Panc1 (cell line): ENCODE measurements around the gene C1D.

Experiments used
- POLR2AphosphoS5 ChIP-seq: IDR thresholded peaks from 2 replicates; pipeline ENCODE4 v1.6.1; 2012; ENCODE audit warnings: mild to moderate bottlenecking, low read depth, low read length, moderate library complexity
- REST ChIP-seq, 2 experiments: IDR thresholded peaks; 2 replicates each; pipeline ENCODE4 v1.6.1; 2011 to 2012; ENCODE audit warnings: low read depth in 2 of 2, control low read depth in 1 of 2, low read length in 1 of 2, mild to moderate bottlenecking in 1 of 2, moderate library complexity in 1 of 2; ENCODE audit not compliant: insufficient read depth in 1 of 2
- SIN3A ChIP-seq: IDR thresholded peaks from 2 replicates; pipeline ENCODE4 v1.6.1; 2012; ENCODE audit warnings: low read depth, mild to moderate bottlenecking, low read length, moderate library complexity, borderline replicate concordance; ENCODE audit not compliant: insufficient read depth
- TF ChIP-seq, protein P1 (sequence below): fragments of 450-650 bp; IDR thresholded peaks from 2 replicates; pipeline ENCODE4 v1.5.1; 2017; ENCODE audit warnings: mild to moderate bottlenecking

DNA sequence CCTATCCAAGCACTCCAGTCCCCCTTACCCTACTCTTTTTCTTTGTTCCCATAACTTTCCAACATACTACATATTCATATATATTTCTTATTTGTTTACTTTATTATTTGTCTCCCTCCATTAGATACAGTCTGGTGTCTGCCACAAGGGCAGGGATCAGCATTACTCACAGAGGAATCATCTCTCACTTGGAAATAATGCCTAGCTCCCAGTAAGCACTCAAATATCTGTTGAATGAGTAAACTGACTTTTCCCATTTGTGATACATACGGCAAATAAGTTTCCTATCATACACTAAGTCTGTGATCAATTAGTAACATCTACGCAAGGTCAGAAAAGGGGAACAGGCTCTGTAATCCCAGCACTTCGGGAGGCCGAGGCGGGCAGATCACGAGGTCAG is 18.7 kb downstream of the C1D start:
- TF ChIP-seq POLR2AphosphoS5 (no peak), REST (IDR thresholded peaks at IDR 0.05; ENCODE audit: insufficient read depth in 1 of 2, low read depth in 2 of 2, low read length in 1 of 2) (no peak), SIN3A (no peak)
- TF ChIP-seq, protein P1, sequence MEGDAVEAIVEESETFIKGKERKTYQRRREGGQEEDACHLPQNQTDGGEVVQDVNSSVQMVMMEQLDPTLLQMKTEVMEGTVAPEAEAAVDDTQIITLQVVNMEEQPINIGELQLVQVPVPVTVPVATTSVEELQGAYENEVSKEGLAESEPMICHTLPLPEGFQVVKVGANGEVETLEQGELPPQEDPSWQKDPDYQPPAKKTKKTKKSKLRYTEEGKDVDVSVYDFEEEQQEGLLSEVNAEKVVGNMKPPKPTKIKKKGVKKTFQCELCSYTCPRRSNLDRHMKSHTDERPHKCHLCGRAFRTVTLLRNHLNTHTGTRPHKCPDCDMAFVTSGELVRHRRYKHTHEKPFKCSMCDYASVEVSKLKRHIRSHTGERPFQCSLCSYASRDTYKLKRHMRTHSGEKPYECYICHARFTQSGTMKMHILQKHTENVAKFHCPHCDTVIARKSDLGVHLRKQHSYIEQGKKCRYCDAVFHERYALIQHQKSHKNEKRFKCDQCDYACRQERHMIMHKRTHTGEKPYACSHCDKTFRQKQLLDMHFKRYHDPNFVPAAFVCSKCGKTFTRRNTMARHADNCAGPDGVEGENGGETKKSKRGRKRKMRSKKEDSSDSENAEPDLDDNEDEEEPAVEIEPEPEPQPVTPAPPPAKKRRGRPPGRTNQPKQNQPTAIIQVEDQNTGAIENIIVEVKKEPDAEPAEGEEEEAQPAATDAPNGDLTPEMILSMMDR: no peak
